Measurements from ENCODE around the gene DPYSL3.

The DPYSL3 gene

GRCh38 chr5:147467973-147468508, 41.8 kb downstream of the DPYSL3 start:
- DNase-seq = no peak

- no peak for DNase-seq
Measured at GRCh38 chr5:147466360-147466980, 43.4 kb downstream of the DPYSL3 start.

GRCh38 chr5:147465747-147466146, 44.1 kb downstream of the DPYSL3 start:
- no peak for DNase-seq

- DNase-seq = peak; percentile 70
Measured at GRCh38 chr5:147464211-147464610, 45.7 kb downstream of the DPYSL3 start.

GRCh38 chr5:147461915-147462314, 48.0 kb downstream of the DPYSL3 start:
- DNase-seq = no peak

- no peak for DNase-seq
Measured at GRCh38 chr5:147460380-147460779, 49.5 kb downstream of the DPYSL3 start.

- DNase-seq = no peak
Measured at GRCh38 chr5:147458581-147458980, 51.3 kb downstream of the DPYSL3 start.

GRCh38 chr5:147455822-147456450, 53.9 kb downstream of the DPYSL3 start:
- DNase-seq = no peak

- DNase-seq = peak; percentile 25
Measured at GRCh38 chr5:147454996-147455677, 54.7 kb downstream of the DPYSL3 start.

- peak; percentile 89 for DNase-seq
Measured at GRCh38 chr5:147453875-147454814, 55.7 kb downstream of the DPYSL3 start.

- DNase-seq = no peak
Measured at GRCh38 chr5:147452165-147452811, 57.6 kb downstream of the DPYSL3 start.

- DNase-seq = no peak
Measured at GRCh38 chr5:147451193-147451592, 58.7 kb downstream of the DPYSL3 start.

GRCh38 chr5:147450606-147451005, 59.3 kb downstream of the DPYSL3 start:
- peak; percentile 5 for DNase-seq

GRCh38 chr5:147448766-147449165, 61.1 kb downstream of the DPYSL3 start:
- DNase-seq = no peak

GRCh38 chr5:147446523-147446922, 63.3 kb downstream of the DPYSL3 start:
- DNase-seq = no peak

GRCh38 chr5:147445917-147446316, 64.0 kb downstream of the DPYSL3 start:
- DNase-seq = no peak

- DNase-seq = no peak
Measured at GRCh38 chr5:147445090-147445489, 64.8 kb downstream of the DPYSL3 start.

- no peak for DNase-seq
Measured at GRCh38 chr5:147442224-147442623, 67.6 kb downstream of the DPYSL3 start.

GRCh38 chr5:147441191-147441695, 68.6 kb downstream of the DPYSL3 start:
- no peak for DNase-seq

GRCh38 chr5:147439254-147439653, 70.6 kb downstream of the DPYSL3 start:
- DNase-seq = peak; percentile 4

- DNase-seq = peak; percentile 77
Measured at GRCh38 chr5:147437161-147437596, 72.7 kb downstream of the DPYSL3 start.

- DNase-seq = peak; percentile 15
Measured at GRCh38 chr5:147436596-147436995, 73.3 kb downstream of the DPYSL3 start.

Measured in hematopoietic multipotent progenitor cell treated with erythropoietin and hydrocortisone succinate and interleukin-3 and kit ligand, for 4 days (in vitro differentiated cells).